Measurements from ENCODE around the gene CST3. TPM values are rescaled to one million over a fixed set of nuclear protein-coding genes. Genes with fewer than 3 reads are reported as not detected.

CST3 gene, protein sequence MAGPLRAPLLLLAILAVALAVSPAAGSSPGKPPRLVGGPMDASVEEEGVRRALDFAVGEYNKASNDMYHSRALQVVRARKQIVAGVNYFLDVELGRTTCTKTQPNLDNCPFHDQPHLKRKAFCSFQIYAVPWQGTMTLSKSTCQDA
- 422 TPM for total RNA-seq

DNA sequence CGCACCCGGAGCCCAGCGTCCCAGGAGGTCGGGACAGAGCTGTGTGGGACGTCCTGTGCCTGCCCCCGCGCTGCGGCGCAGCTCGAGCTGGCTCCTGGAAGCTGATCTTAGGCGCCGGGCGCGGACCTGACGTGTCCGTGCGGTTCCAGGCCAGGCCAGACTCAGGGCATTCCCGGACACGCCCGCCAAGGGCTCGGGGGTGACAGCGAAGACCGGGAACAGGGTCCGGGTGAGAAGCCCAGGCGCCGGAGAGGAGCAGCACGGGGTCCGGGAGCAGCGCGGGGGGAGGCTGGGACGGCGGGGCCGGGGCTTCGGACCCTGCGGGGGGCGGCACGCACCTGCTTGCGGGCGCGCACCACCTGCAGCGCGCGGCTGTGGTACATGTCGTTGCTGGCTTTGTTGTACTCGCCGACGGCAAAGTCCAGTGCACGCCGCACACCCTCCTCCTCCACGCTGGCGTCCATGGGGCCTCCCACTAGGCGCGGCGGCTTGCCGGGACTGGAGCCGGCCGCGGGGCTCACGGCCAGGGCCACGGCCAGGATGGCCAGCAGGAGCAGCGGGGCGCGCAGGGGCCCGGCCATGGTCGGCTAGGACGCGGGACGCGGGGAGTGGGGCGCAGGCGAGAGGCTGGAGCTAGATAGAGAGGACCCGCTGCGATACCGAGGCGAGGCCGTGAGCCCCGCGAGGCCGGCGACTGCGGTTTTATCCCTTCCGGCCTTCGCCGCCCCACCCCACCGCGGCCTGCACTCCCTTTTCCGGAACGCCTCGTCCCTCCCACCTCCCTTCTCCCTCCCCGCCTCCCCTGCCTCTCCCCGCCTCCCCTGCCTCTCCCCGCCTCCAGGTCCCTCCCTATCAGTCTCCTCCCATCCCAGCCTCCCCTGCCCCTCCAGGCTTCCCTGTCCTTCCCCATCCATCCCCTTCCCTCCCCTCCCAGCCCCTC is at the start of gene CST3:
CST3 (minus strand) TSS at position 674 of the 940 bp plus-strand sequence; CDS start at position 581, 93 bp downstream.

DNA sequence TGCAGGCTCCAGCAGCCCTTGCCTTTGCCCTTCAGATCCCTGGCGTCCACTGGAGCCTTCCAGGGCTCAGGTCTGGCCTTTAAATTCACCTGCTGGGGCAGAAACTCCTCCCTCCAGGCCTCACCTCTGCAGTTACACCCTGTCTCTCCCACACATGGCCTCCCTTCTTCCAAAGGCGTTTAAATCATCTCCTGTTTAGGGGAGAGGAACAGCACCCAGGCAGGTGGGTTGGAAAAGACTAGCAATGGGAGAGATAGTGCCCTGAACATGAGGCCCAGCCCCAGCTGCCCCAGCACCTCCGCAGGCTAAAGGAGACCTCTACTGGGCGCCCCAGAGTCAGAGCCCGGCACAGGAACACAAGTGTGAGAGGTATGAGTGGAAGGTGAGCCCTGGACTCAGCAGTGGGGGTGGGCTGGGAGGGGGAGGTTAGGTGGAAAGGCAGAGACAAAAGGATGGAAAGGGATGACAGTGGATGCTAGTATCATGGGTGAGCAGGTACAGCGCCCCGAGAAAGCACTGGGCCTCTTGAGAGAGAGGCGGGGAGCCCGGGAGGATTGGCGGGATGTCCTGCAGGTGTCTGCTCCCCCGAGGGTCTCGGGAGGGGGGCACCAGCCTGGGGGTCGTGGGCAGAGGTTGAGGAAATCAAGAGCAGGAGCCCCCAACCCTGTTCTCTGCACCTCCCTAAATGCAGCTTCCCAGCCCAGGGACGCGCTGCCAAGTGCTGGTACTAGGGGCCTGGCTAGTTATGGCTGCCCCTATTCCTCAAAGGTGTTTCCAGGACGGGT is 31.7 kb downstream of the CST3 start, which contains the start of gene CST9:
CST9 (minus strand) TSS at position 51 of the 785 bp plus-strand sequence. CDS start 53 bp downstream, outside the sequence.

Other genes with a start within 250 kb of the CST3 start
- gene NAPB, start 216.5 kb downstream of the CST3 start, total RNA-seq, result 196 TPM
- gene CSTL1, start 198.3 kb downstream of the CST3 start, total RNA-seq, result not detected
- not detected for gene CST11, start 185.1 kb downstream of the CST3 start, total RNA-seq
- not detected for gene CST8, start 146.8 kb downstream of the CST3 start, total RNA-seq
- gene CST9L, start 69.5 kb downstream of the CST3 start, total RNA-seq, result not detected
- not detected for gene CST9, start 32.0 kb downstream of the CST3 start, total RNA-seq
- gene CST4, start 51.1 kb upstream of the CST3 start, total RNA-seq, result not detected
- not detected for gene CST1, start 113.0 kb upstream of the CST3 start, total RNA-seq
- not detected for gene CST2, start 188.8 kb upstream of the CST3 start, total RNA-seq
- gene CST5, start 241.8 kb upstream of the CST3 start, total RNA-seq, result not detected